Lung (tissue), 12 donors: Measurements from ENCODE around the gene MED13L. TPM values are rescaled to one million over a fixed set of nuclear protein-coding genes. Genes with fewer than 3 reads are reported as not detected.

Experiments
- ATAC-seq: fragments of 200-7000 bp; cut with Tn5 transposase; one replicate; pipeline ENCODE4 v1.9.1; 2020; ENCODE audit warnings: moderate number of reproducible peaks; ENCODE audit not compliant: insufficient read depth, low FRiP score
- DNase-seq, 3 donors: peaks; one replicate each; pipeline ENCODE4 v3.0.0-alpha.2; 2013 to 2017
- H3K27ac ChIP-seq, 2 donors: one replicate each; pipeline ENCODE4 v1.5.1; 2013; ENCODE audit warnings: mild to moderate bottlenecking in 2 of 2, moderate library complexity in 2 of 2, control low read depth in 1 of 2, inconsistent platforms in 1 of 2, low read depth in 1 of 2, low read length in 1 of 2
- H3K27me3 ChIP-seq, 3 donors: one replicate each; pipeline ENCODE4 v1.5.1; 2013; ENCODE audit warnings: low read length in 2 of 3; ENCODE audit not compliant: control insufficient read depth in 3 of 3, insufficient read depth in 3 of 3
- H3K36me3 ChIP-seq, 4 donors: one replicate each; pipeline ENCODE4 v1.5.1; 2013; ENCODE audit warnings: low read length in 4 of 4, mild to moderate bottlenecking in 1 of 4, moderate library complexity in 1 of 4; ENCODE audit not compliant: control insufficient read depth in 4 of 4, insufficient read depth in 4 of 4
- H3K4me1 ChIP-seq, 5 donors: one replicate each; pipeline ENCODE4 v1.5.1; 2013; ENCODE audit warnings: low read length in 5 of 5, mild to moderate bottlenecking in 2 of 5, moderate library complexity in 1 of 5; ENCODE audit not compliant: control insufficient read depth in 5 of 5, insufficient read depth in 5 of 5
- H3K4me3 ChIP-seq: one replicate; pipeline ENCODE4 v1.5.1; 2013; ENCODE audit warnings: mild to moderate bottlenecking, control low read depth, moderate library complexity
- H3K9ac ChIP-seq, 2 donors: one replicate each; pipeline ENCODE4 v1.5.1; 2013; ENCODE audit warnings: low read length in 2 of 2, control low read depth in 1 of 2; ENCODE audit not compliant: insufficient read depth in 1 of 2
- H3K9me3 ChIP-seq, 4 donors: one replicate each; pipeline ENCODE4 v1.5.1; 2013; ENCODE audit warnings: low read length in 3 of 4, mild to moderate bottlenecking in 1 of 4, moderate library complexity in 1 of 4; ENCODE audit not compliant: control insufficient read depth in 4 of 4, insufficient read depth in 3 of 4
- WGBS, 2 donors: extraction: QIAGEN DNeasy Blood & Tissue Kit; methylation state at CpG; one replicate each; pipeline ENCODE4 v1.1.7; 2013; 5-methylcytosine and 5-hydroxymethylcytosine counted together
- polyA plus RNA-seq, 2 donors: library from polyadenylated mRNA; stranded (reverse); fragments of 200-250 nt; gene quantifications; one replicate each; pipeline ENCODE4 v1.2.1, GENCODE V29; 2013
- total RNA-seq, 2 donors: library from RNA; depleted of rRNA in 1 of 2; stranded (reverse); fragments of >200 nt in 1 of 2; gene quantifications; one replicate each; pipeline ENCODE4 v1.2.1, GENCODE V29; 2014 to 2021
- TF ChIP-seq, protein P1 (sequence below): IDR thresholded peaks from 2 replicates; pipeline ENCODE4 v1.5.1; 2012; ENCODE audit warnings: mild to moderate bottlenecking; ENCODE audit errors: control extremely low read depth, extremely low read depth
- donor health status: control.
- donor health status: control.
- donor health status: Bipolar disorder and iron deficiency.
- donor health status: healthy.
- donor health status: DM: yes; HTN: yes; CAD: no.

Gene MED13L
- total and polyA plus RNA-seq, 4 donors: 18.2 to 329 (median 71.4) TPM

- no peaks in the 10 kb centered on the region for H3K9me3 ChIP-seq
- H3K27me3 ChIP-seq: no peaks in the 10 kb centered on the region
- H3K4me1 ChIP-seq: peaks cover 6 to 56% (median 32%) of the 10 kb centered on the region in 5 donors
- no peak for DNase-seq
- 68 to 72% methylated on average over 7 of the region's 7 CpGs for WGBS, 2 donors
- no peak overlapping the region for H3K9ac ChIP-seq
- H3K36me3 ChIP-seq: no peaks in the 10 kb centered on the region
- no peak overlapping the region for H3K4me3 ChIP-seq
- TF ChIP-seq, protein P1, sequence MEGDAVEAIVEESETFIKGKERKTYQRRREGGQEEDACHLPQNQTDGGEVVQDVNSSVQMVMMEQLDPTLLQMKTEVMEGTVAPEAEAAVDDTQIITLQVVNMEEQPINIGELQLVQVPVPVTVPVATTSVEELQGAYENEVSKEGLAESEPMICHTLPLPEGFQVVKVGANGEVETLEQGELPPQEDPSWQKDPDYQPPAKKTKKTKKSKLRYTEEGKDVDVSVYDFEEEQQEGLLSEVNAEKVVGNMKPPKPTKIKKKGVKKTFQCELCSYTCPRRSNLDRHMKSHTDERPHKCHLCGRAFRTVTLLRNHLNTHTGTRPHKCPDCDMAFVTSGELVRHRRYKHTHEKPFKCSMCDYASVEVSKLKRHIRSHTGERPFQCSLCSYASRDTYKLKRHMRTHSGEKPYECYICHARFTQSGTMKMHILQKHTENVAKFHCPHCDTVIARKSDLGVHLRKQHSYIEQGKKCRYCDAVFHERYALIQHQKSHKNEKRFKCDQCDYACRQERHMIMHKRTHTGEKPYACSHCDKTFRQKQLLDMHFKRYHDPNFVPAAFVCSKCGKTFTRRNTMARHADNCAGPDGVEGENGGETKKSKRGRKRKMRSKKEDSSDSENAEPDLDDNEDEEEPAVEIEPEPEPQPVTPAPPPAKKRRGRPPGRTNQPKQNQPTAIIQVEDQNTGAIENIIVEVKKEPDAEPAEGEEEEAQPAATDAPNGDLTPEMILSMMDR: no peak
- ATAC-seq: no peak
- H3K27ac ChIP-seq: no peak overlapping the region
These were observed 11.9 kb downstream of the MED13L start for GRCh38 chr12:116265351-116266147.

- H3K4me1 ChIP-seq: peaks cover 6 to 56% (median 32%) of the 10 kb centered on the region in 5 donors
- no peaks in the 10 kb centered on the region for H3K9me3 ChIP-seq
- ATAC-seq: no peak
- no peak overlapping the region for H3K27ac ChIP-seq
- H3K9ac ChIP-seq: no peak overlapping the region
- H3K4me3 ChIP-seq: no peak overlapping the region
- no peaks in the 10 kb centered on the region for H3K27me3 ChIP-seq
- TF ChIP-seq, protein P1: no peak
- H3K36me3 ChIP-seq: no peaks in the 10 kb centered on the region
- DNase-seq: no peak
- WGBS, 2 donors: 79 to 82% methylated on average over 2 of the region's 2 CpGs
These were observed 12.9 kb downstream of the MED13L start for GRCh38 chr12:116264525-116265070.

- Histone ChIP-seq H3K4me3 (no peak overlapping the region), H3K4me1 (peaks cover 6 to 56% (median 32%) of the 10 kb centered on the region in 5 donors), H3K27ac (no peak overlapping the region), H3K36me3 (no peaks in the 10 kb centered on the region), H3K27me3 (no peaks in the 10 kb centered on the region), H3K9ac (no peak overlapping the region), H3K9me3 (no peaks in the 10 kb centered on the region)
- TF ChIP-seq, protein P1: no peak
- ATAC-seq: no peak
- WGBS, 2 donors: 33 to 51% methylated on average over 2 of the region's 2 CpGs
- DNase-seq: peak in 1 of 3 donors; percentile 57
These were observed 13.6 kb downstream of the MED13L start for GRCh38 chr12:116263844-116264243.
